GM20000 (cell line): ENCODE data around the gene RHOB.

Experiments
- DNase-seq: peaks from one replicate; pipeline ENCODE4 v3.0.0; 2012; ENCODE audit warnings: low spot score
- CTCF ChIP-seq: IDR thresholded peaks from 2 replicates; pipeline ENCODE4 v1.5.1; 2012; ENCODE audit warnings: mild to moderate bottlenecking, control low read depth; ENCODE audit errors: extremely low read depth, missing control alignments

RHOB gene

GRCh38 chr2:20478961-20479360, 32.1 kb downstream of the RHOB start:
- DNase-seq: no peak

DNA sequence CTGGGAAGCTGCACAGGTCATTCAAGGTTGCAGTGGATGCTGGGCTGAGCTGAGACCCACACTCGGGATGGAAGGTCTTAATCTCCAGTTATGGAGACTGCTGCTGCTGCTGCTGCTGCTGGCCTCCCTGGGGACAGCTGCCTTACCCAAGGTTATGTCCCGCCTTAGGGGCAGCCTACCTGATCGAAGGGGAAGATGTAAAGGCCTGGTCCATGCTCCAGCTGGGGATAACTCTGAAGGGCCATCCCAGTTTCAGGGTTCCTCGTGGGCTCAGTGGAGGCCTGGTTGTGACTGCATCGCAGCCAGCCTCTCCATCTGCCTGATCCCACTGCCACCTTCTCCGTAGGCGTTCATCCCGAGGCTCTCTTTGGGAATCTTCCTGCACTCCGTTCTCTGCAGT, 33.0 kb downstream of the RHOB start:
- TF ChIP-seq CTCF: no peak
- no peak for DNase-seq

More at GRCh38 chr2:20478961-20479360, 32.1 kb downstream of the RHOB start:
- TF ChIP-seq CTCF: no peak

DNA sequence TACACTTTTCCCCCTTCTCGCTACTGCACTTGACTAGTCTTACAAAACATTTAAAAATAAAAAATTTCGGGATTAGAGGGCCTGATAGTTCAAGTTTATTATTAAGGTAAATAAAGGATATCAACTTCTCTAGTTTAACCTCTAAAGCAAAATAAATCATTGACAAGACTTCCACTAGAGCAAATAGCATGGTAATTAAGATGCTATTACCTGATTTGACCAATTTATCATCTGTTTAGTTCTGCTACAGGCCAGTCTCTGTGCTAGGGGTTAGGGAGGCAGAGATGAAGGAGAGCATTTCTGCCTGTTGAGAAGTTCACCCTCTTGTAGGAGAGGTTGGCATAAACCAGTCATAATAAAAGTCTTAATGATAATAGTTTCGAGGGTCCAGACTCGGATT, 34.0 kb downstream of the RHOB start:
- no peak for TF ChIP-seq CTCF
- no peak for DNase-seq

DNA sequence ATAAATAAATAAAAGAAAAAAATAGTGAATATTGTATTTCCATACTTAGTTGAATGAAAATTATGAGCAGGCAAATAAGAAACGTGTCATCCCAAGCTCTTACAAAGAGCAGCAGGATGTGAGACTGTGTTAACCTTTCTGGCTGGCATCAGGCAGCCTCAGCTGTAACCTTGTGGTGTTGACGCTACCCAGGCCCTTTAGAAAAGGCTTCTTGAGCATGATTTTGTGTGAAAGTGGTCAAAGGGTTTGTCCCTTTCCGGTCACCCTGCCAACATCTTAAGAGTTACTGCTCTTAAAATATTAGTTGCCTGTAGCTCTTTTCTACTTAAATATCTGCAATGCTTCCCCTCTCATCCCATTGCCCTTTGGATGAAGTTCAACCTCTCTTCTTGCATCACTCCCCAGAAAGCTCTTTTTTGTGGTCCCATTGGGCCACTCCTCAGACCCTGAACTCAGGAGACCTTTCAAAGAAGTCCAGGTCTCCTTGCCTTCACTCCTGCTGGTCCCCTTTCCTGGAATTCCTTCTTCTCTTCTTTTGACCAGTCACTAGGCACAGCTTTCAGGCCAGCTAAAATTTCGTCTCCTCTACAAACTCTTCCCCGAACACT, 35.0 kb downstream of the RHOB start:
- DNase-seq: no peak
- TF ChIP-seq CTCF: no peak

GRCh38 chr2:20482725-20483124, 35.9 kb downstream of the RHOB start:
- no peak for TF ChIP-seq CTCF
- DNase-seq: no peak

DNA sequence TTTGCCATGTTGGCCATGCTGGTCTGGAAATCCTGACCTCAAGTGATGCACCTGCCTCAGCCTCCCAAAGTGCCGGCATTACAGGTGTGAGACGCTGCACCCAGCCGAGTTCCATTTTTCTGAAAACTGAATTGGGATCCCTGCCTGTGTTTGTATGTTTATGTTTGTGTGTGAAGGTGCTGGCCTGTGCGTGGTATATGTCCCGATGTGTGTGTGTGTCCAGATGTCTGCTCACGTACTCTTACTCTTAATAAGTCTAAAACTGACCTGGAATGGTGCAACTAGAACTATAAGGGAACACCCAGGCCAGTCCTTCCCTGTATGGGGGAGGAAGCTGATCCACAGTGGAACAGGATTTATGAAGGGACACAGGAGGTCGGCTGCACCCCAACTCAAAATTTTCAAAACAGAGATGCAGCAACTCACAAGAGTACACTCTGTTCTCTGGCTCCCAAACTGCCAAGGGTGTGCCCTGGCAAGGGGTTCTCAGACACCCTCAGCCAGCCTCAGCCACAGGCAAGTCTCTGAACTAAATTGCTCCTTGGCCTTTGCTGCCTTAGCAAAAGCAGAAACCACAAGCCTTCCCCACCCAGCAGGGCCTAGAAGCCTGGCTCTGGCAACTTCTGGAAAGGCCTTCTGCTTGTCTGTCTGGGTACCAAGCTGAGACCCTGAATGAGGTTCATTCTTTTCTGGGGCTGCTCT, 36.5 kb downstream of the RHOB start:
- no peak for DNase-seq

More for the DNA sequence above, 36.5 kb downstream of the RHOB start:
- no peak for TF ChIP-seq CTCF
